IPS-NIHi11 (cell line): ENCODE data around the gene NEK7.

ENCODE experiments used
- DNase-seq: peaks from one replicate; pipeline ENCODE4 v3.0.0; 2012; ENCODE audit warnings: mixed read lengths, low spot score

NEK7 gene

GRCh38 chr1:198359024-198359653 lies 202.3 kb downstream of the NEK7 start:
- no peak for DNase-seq

GRCh38 chr1:198360208-198360729 lies 203.5 kb downstream of the NEK7 start:
- no peak for DNase-seq

- no peak for DNase-seq
Observed at GRCh38 chr1:198361237-198361767, 204.5 kb downstream of the NEK7 start.

GRCh38 chr1:198363625-198364151 lies 206.9 kb downstream of the NEK7 start:
- DNase-seq: no peak

GRCh38 chr1:198364471-198364870 lies 207.7 kb downstream of the NEK7 start:
- DNase-seq: no peak

GRCh38 chr1:198367296-198367695 lies 210.5 kb downstream of the NEK7 start:
- DNase-seq: no peak

GRCh38 chr1:198370996-198371395 lies 214.2 kb downstream of the NEK7 start:
- DNase-seq: no peak
